Sciatic nerve (tissue), 2 donors: Measurements from ENCODE around the gene S100A16. TPM values are rescaled to one million over a fixed set of nuclear protein-coding genes. Genes with fewer than 3 reads are reported as not detected.

Experiments
- ATAC-seq: fragments of 200-7000 bp; cut with Tn5 transposase; one replicate; pipeline ENCODE4 v1.9.1; 2020; ENCODE audit warnings: mild to moderate bottlenecking, moderate library complexity
- DNase-seq: peaks from one replicate; pipeline ENCODE4 v3.0.0-alpha.2; 2020; ENCODE audit warnings: low spot score
- intact Hi-C: fragments of 100-400 bp; cut with DNase I; formaldehyde crosslinking; loops from one replicate; pipeline ENCODE4 v1.14.2; 2022
- total RNA-seq: library from RNA; stranded (reverse); fragmentation: NEBNext Ultra II Directional; extraction: Animal tissue kit (Norgen Biotek cat#: 25700); gene quantifications from one replicate; pipeline ENCODE4 v1.2.1, GENCODE V29; 2021
- donor health status: DM: no; HTN: no; CAD: no.
- donor health status: DM: no; HTN: no; CAD: no.

S100A16 gene
- total RNA-seq, 1 donor from 2014 or later = 58.4 TPM

DNA sequence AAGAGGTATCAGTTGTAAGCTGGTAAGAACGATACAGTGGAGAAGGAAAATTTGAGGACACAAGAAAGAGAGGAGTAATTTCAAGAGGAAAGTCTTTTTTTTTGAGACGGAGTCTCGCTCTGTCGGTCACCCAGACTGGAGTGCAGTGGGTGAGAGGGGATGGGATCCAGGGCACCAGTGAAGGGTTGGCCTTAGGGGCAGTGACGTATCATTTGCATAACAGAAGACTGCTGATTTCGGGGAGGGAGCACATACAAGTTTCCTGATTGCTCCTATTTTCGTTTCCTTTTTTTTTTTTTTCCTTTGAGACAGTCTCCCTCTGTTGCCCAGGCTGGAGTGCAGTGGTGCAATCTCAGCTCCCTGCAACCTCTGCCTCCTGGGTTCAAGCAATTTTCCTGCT is 10.2 kb upstream of the S100A16 start:
- intact Hi-C loops = no loop called here

DNA sequence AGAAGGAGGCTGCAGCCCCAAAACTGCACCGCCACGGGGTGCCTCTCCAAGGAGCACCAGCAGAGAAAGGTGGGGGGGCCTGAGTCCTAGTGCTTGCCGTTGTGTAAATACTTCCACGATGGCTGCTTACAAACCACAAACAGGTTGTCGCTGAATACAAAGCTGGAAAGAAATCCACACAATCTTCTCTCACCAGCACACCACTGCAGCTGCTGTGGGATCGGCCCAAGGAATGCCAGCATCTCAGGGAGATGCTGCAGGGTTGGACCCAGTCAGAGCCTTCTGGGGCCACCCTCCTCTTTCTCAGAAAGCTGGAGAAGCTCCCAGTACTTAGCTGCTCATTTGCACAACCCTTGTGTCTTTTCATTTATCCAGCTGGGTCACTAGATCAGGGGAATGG is 6.2 kb upstream of the S100A16 start:
- intact Hi-C loops = loop anchor here (5.0 kb wide), 1 partner anchor 42 kb away; no protein-coding TSS in a partner anchor
- ATAC-seq (no peak), DNase-seq (no peak)

More for the DNA sequence above, 10.2 kb upstream of the S100A16 start:
- DNase-seq (no peak), ATAC-seq (no peak)

DNA sequence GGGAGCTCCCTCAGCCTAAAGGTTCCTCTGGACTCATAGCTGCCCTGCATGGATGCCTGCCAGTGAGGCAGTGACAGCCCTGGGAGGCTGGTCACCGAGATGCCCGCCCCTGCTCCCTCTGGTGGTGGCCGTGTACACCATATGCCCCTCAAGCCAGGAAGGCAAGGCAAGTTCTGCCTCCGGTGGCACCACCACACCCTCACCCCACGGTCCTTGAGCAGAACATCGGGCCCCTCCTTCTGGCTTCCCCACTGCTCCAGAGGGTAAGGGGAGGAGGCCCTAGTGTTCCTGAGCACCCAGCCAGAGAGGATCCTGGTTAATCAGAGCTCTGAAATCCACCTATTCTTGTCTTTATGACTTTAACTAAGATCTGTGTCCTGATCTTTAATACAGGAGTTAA is 4.7 kb upstream of the S100A16 start:
- intact Hi-C loops = loop anchor here (5.0 kb wide), 1 partner anchor 40 kb away; no protein-coding TSS in a partner anchor
- peak; percentile 35 for ATAC-seq

DNA sequence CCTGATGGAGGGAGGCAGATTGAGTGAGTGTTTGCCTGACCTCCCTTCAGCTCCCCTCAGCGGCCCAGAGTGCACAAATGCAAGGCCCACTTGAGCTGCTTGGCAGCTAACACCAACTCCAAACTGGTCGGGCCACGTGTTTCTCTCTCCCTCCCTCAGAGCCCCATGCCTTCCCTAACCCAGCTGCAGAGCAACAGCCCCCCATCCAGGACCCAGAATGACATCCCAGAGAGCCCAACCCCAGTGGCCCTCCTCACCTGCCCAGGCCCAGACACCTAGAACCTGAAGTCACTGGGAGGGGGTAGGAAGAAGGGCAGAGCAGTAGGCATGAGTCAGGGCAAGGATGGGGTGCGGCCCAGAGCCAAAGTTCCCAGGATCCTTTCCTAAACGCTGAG is 4.0 kb upstream of the S100A16 start:
- DNase-seq (no peak), ATAC-seq (no peak)
- intact Hi-C loops = loop anchor here (5.0 kb wide), 1 partner anchor 40 kb away; no protein-coding TSS in a partner anchor

More for the DNA sequence above, 4.7 kb upstream of the S100A16 start:
- peak; percentile 79 for DNase-seq

GRCh38 chr1:153616144-153616916 is 3.4 kb upstream of the S100A16 start, which contains the start of gene S100A14:
TSS of gene S100A14 (minus strand) at chr1:153616325. CDS start at chr1:153615858, 467 bp downstream.
- intact Hi-C loops = loop anchor here (5.0 kb wide), 1 partner anchor 39 kb away; no protein-coding TSS in a partner anchor
- DNase-seq (no peak), ATAC-seq (peak; percentile 34)

DNA sequence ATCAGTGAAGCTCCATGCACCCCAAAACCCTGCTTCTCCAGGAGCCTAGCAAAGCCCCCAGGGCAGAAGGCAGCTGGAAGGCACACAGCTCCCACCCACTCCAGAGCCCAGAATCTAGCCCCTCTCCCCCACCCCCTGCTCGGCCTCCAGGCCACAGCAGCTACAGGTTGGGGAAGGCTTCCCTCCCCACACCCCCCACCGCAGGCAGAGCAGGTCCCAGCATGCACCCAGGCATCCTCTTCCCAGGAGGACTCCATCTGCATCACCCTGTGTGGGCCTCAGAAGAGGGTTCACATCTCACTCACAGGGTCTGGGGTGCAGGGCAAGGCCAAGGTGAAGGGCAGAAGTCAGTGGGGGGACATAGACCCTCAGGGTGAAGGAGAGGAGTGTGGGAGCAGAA is 2.5 kb upstream of the S100A16 start:
- intact Hi-C loops = loop anchor here (5.0 kb wide), 1 partner anchor 38 kb away; no protein-coding TSS in a partner anchor
- no peak for DNase-seq
- ATAC-seq = no peak

DNA sequence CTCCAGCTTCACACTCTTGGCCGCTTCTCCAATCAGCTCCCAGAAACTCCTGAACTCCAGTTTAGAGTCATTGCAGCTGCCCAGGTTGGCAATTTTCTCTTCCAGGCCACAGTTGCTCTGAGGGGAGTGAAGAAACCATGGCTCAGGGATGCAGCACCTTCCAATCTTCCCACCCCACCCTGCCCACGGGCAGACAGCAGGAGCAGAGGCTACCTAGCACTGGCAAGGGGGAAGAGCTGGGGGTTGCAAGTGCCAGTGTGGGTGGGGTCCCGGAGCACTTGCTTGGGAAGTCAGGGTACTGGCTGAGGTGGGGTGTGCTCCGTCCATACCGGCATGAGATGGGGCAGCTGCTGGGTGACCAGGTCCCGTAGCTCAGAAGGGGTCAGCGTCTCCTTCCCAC is 2.0 kb upstream of the S100A16 start:
- no peak for DNase-seq
- intact Hi-C loops = loop anchor here (5.0 kb wide), 1 partner anchor 38 kb away; no protein-coding TSS in a partner anchor
- ATAC-seq = no peak

GRCh38 chr1:153614189-153614900 is 1.4 kb upstream of the S100A16 start:
- DNase-seq = no peak
- no peak for ATAC-seq
- intact Hi-C loops = no loop called here

DNA sequence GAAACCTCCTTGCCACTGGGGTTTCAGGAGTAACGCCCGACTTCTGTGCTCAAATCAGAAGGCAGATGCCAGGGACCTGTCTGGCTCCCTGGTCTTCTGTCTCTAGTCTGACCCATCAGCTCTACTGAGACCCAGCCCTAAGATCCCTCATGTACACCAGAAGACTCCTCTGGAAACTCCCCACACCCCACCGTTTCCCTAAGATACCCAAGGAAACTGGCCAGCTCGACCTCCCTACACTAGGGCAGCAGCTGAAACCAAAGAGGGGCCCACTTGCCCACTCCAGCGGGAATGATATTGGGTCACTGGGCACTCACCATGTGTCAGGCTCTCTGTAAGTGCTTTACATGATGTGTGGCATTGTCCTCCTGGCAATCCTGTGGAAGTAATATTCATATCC is 469 bp upstream of the S100A16 start:
- intact Hi-C loops = no loop called here
- no peak for ATAC-seq
- DNase-seq = no peak

DNA sequence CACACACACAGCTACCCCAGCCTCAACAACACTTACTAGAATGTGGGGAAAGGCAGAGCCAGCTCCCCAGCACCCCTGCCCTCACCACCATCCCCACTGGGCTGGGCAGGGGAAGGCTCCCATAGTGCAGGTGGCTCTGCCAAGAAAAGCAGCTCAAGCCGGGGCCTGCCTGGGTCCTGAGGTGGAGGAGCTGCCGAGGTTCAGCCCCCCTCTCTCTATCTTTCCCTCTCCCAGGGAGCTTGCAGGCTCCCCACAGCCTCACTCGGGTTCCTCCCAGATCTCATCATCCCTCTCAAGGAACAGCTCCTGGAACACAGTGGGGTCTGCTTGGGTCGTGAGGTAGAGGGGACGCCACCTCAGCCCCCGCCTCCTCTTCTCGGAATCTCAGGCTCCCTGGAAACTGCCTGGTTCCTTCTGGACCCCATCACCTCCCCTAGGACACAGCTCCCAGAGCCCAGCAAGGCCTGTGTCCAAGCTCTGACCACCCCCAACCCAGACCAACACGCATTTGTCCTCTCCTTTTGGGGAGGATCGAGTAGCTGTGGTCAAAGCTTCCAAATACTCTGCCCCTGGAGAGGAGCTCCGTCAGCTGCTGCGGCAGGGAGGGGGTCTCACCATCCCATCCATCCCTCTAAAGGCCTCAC is 704 bp downstream of the S100A16 start:
- intact Hi-C loops = no loop called here
- DNase-seq (no peak), ATAC-seq (peak; percentile 35)

- DNase-seq = no peak
- no peak for ATAC-seq
- intact Hi-C loops = no loop called here
Observed at GRCh38 chr1:153611356-153611755, 1.6 kb downstream of the S100A16 start.

GRCh38 chr1:153610811-153611301 is 2.1 kb downstream of the S100A16 start:
- intact Hi-C loops = no loop called here
- DNase-seq = no peak
- ATAC-seq = no peak

GRCh38 chr1:153610334-153610733 is 2.6 kb downstream of the S100A16 start:
- DNase-seq = no peak
- intact Hi-C loops = no loop called here
- no peak for ATAC-seq

DNA sequence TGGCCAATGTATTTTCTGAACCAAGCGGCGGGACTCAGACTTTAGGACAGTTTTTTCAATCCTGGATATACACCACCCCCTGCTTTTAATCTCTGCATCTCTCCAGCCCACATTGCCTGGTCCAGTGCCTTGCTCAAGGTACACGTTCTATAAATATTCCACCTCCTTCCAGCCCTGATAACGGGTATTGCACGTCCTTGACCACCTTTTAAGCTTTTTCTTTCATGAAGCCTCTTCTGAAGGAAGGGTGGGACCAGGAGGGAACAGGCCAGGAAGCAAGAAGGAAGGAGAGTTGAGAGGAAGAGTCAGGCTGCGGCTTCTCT is 3.4 kb downstream of the S100A16 start:
- no peak for DNase-seq
- intact Hi-C loops = no loop called here
- no peak for ATAC-seq

DNA sequence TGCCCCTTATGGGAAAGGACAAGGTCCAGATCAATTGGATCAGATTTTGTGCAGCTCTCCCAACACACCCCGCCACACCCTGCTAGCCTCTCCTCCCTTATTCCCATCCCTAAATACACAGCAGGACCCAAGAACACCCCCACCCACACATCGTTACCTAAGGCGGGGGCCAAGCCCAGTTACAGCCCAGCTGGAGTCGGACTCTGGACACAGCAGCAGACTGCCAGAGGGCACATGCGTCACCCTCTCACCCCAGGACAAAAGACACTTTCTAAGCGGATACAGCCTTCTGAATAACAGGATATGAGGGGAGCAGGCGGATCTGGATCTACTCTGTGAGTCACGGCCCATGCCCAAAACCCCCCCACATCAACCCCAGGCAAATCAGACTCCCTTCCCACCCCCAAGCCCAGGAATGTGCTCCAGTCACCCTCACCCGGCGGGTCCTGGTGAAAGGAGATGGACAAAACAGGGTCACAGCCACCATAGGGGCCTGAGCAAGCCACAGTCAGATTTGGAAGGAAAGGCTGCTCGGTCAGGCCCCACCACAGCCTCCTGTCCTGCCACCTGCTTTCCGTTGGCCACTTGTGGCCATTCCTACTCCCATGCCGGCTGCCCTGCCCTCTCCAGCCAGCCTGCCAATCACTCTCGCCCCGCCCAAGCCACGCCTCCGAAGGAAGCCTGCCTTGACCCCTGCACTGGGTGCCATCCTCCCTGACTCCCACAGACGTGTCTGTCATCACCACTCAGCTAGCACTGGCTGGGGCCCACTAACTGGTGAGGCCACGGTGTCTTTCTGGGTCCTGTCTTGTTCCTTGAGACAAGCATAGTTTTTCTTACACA is 4.0 kb downstream of the S100A16 start:
- peak; percentile 86 for DNase-seq
- ATAC-seq = peak; percentile 83
- intact Hi-C loops = no loop called here

DNA sequence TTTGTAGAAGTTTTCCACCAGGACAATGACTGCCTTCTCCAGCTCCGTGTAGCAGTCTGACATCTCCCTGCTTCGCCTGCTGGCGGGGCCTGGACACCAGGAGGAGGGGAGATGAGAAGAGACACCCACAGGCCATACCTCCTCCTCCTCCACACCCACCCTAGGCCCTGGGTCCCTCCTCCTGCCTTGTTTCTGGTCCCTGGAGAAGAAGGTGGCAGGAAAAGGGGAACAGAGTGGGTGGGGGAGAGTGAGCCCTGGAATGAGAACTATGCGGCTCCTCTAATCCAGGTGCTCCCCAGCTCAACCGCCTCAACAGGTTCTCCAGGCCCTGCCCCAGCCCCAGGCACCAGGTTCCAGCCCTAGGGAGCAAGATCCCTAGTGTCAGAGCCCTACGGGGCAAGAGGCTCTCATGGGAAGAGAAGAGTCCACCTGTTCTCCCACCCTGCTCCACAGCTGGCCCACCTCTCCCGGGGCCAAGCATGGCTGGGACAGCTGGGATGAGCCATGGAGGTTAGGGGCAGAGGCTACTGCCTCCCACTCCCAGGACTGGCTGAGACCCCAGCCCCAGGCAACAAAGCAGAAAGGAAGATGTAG is 4.8 kb downstream of the S100A16 start:
- ATAC-seq (peak; percentile 1), DNase-seq (no peak)
- intact Hi-C loops = no loop called here

DNA sequence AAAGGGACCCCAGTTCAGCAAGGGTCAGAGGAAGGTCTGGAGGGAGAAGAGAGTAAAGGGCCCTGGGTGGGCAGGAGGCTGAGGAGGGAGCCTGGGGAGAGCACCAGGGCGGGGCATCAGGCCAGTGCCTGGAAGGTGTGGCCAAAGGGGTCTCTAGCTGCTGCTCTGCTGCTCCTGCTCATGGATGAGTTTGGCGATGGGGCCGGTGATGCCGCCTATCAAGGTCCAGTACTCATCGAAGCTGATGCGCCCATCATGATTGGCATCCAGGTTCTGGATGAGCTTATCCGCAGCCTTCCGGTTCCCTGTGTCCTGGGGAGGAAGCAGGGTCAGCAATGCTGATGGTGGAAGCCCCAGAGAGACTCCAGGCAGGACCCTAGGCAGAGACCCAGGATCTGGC is 5.6 kb downstream of the S100A16 start:
- intact Hi-C loops = no loop called here
- no peak for ATAC-seq

DNA sequence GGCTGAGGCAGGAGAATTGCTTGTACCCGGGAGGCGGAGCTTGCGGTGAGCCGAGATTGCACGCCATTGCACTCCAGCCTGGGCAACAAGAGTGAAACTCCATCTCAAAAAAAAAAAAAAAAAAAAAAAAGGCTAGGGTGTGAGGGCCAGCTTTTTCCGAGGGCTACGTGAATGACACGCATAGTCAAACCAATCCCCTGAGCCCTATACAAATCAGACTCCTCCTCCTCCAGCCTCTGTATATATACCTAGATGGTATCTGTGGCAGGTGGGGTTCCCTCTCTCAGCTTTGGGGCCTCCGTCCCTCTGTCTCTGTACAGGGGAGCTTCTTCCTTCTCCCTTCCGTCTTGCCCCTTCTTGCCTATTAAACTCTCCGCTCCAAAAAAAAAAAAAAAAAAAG is 6.7 kb downstream of the S100A16 start:
- DNase-seq (peak; percentile 33), ATAC-seq (no peak)
- intact Hi-C loops = no loop called here

More for the DNA sequence above, 5.6 kb downstream of the S100A16 start:
- no peak for DNase-seq
